DMS153 treated with DMSO at 0.1 percent for 48 hours (cell line): ENCODE measurements around the gene PDGFRA.

ENCODE experiments used
- DNase-seq: peaks from one replicate; lab custom pipeline; 2025; ENCODE audit not compliant: unreplicated experiment; lab: John Stamatoyannopoulos, UW

Gene PDGFRA

GRCh38 chr4:54228961-54229501 lies at the start of gene PDGFRA:
PDGFRA (plus strand) TSS chr4:54229293; CDS start chr4:54258769, 29,476 bp downstream.
- no peak for DNase-seq

- DNase-seq = no peak
Observed at GRCh38 chr4:54184581-54184980, 44.5 kb upstream of the PDGFRA start.

- DNase-seq = no peak
Observed at GRCh38 chr4:54185044-54185780, 43.9 kb upstream of the PDGFRA start.

GRCh38 chr4:54185866-54186265 lies 43.2 kb upstream of the PDGFRA start:
- DNase-seq = no peak

- DNase-seq = no peak
Observed at GRCh38 chr4:54186371-54186770, 42.7 kb upstream of the PDGFRA start.

- DNase-seq = no peak
Observed at GRCh38 chr4:54187148-54187547, 41.9 kb upstream of the PDGFRA start.

GRCh38 chr4:54189140-54189539 lies 40.0 kb upstream of the PDGFRA start:
- no peak for DNase-seq

- DNase-seq = no peak
Observed at GRCh38 chr4:54192811-54193210, 36.3 kb upstream of the PDGFRA start.

- no peak for DNase-seq
Observed at GRCh38 chr4:54197926-54198325, 31.2 kb upstream of the PDGFRA start.

- DNase-seq = no peak
Observed at GRCh38 chr4:54199919-54200318, 29.2 kb upstream of the PDGFRA start.

GRCh38 chr4:54209617-54210016 lies 19.5 kb upstream of the PDGFRA start:
- no peak for DNase-seq

- no peak for DNase-seq
Observed at GRCh38 chr4:54213001-54213400, 16.1 kb upstream of the PDGFRA start.

- DNase-seq = no peak
Observed at GRCh38 chr4:54213761-54214160, 15.3 kb upstream of the PDGFRA start.

- no peak for DNase-seq
Observed at GRCh38 chr4:54215379-54216077, 13.6 kb upstream of the PDGFRA start.

GRCh38 chr4:54217642-54218495 lies 11.2 kb upstream of the PDGFRA start:
- DNase-seq = peak; percentile 52

- no peak for DNase-seq
Observed at GRCh38 chr4:54218736-54219135, 10.4 kb upstream of the PDGFRA start.

- no peak for DNase-seq
Observed at GRCh38 chr4:54224996-54225597, 4.0 kb upstream of the PDGFRA start.

- DNase-seq = no peak
Observed at GRCh38 chr4:54225598-54226403, 3.3 kb upstream of the PDGFRA start.

GRCh38 chr4:54226404-54227255 lies 2.5 kb upstream of the PDGFRA start:
- no peak for DNase-seq
